GM21619 (cell line): ENCODE data around the gene CRHR1.
"Not testable (repeated sequence)": the region's sequence is repeated elsewhere in the genome, so short reads cannot be mapped to it uniquely, and the experiment has no call there.

Experiments
- ATAC-seq: cut with Tn5 transposase; IDR thresholded peaks from one replicate; pipeline ENCODE4 v1.9.1; 2021; ENCODE audit not compliant: unreplicated experiment

Gene CRHR1

GRCh38 chr17:45857977-45858708 is 74.0 kb downstream of the CRHR1 start:
- no peak for ATAC-seq

GRCh38 chr17:45861165-45861564 is 77.0 kb downstream of the CRHR1 start:
- no peak for ATAC-seq

DNA sequence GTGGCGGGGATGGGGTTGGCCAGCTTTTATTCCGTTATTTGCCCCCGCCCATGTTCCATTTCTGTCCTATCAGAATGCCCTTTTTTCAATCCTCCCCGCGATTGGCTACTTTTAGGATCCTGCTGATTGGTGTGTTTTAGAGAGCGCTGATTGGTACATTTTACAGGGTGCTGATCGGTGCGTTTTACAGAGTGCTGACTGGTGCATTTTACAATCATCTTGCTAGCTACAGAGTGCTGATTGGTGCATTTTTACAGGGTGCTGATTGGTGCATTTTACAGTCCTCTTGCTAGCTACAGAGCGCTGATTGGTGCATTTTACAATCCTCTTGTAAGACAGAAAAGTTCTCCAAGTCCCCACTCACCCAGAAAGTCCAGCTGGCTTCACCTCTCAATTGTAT is 78.0 kb downstream of the CRHR1 start:
- ATAC-seq = not testable (repeated sequence)

GRCh38 chr17:45863857-45864654 is 79.9 kb downstream of the CRHR1 start:
- no peak for ATAC-seq

DNA sequence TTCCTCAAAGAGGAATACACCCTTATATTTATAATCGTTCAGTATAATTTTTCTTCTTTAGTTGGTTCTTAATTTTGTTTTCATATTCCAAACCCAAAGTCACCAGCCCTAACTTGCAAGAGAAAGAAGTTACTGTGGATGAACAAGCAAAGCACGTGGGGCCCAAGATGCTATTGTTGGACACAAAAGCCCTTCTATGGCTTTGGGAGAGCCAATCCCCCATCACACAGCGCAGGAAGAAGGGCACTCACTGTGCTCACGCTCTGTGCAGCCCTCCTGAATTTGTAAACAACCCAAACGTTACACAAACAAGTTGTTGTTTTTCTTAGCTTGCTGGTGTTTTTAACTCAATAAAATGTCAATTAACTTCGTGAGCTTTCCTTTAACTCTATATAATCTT is 83.1 kb downstream of the CRHR1 start:
- no peak for ATAC-seq

DNA sequence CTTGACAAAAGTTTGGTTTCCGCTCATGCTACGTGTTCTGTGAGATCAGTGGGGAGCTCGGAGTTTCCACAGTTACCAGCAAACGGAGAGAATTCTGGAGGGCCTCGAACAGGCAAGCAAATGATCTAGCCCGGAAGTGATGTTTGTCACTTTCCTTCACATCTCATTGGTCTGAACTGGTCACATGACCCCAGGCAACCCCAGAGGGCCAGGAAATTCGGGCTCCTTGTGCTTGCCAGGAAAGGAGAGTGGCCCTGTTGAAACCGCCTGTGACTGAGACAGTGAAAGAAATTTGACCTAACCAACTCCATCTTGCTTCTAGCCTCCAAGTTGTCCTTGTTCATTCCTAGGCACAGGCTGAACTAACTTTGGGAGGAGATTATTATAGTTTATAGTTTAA is 83.6 kb downstream of the CRHR1 start:
- no peak for ATAC-seq

DNA sequence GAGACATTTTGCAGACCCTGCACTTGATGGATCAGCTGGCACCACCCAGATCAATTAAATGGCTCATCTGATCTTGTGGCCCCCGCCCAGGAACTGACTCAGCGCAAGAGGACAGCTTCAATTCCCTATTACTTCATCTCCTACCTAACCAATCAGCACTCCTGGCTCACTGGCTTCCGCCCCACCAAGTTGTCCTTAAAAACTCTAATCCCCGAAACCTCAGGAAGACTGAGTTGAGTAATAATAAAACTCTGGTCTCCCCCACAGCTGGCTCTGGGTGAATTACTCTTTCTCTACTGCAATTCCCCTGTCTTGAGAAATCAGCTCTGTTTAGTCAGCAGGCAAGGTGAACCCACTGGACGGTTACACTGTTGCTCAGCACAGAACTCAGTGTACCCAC is 84.2 kb downstream of the CRHR1 start:
- no peak for ATAC-seq

- no peak for ATAC-seq
Measured at GRCh38 chr17:45869676-45870341, 85.7 kb downstream of the CRHR1 start.

DNA sequence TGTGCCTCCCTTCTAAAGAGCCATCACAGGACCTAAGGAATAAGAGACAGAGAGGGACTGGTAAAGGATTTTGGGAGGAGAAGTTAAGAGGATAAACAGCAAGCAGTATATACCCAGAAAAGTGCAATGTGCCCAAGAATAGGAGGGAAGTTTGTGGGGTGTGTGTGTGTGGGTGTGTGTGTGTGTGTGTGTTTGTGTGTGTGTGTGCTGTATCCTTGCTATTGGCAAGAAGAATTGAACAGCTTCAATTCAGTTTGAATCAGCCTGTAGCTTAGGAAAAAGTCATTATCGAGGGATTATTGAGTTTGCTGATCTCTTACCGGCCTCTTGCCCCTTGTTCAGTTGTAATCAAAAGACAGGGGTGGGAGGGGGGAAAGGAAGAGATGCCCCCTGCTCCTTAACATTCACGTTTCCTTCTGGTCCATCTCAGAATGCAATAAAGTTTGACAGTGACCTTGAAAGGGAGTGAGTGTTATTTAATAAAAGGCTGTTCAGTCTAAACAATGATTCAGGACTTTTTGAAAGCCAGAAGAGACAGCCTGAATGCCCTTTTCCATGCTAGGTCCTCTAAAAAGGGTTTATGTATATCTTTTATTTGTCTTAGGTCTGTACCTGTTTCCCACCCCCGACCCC is 86.3 kb downstream of the CRHR1 start:
- ATAC-seq = no peak

- no peak for ATAC-seq
Measured at GRCh38 chr17:45871718-45872117, 87.6 kb downstream of the CRHR1 start.

- ATAC-seq = no peak
Measured at GRCh38 chr17:45873728-45874127, 89.6 kb downstream of the CRHR1 start.

DNA sequence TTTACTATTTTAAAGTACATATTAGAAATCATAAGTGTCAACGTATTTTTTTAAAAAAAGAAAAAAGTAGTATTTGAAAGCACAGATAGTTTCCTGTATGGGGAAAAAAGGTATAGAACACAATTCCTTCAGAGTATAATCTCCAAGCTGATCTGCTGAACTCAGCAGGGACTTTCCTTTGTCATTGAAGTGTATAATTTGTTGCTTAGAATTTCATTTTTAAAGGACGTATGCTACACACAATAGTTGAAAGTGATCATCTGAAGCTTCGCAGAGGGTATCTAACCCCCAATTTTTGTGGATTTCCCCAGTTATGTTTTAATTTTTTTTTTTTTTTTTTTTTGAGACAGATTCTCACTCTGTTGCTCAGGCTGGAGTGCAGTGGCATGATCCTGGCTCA is 90.0 kb downstream of the CRHR1 start:
- no peak for ATAC-seq

DNA sequence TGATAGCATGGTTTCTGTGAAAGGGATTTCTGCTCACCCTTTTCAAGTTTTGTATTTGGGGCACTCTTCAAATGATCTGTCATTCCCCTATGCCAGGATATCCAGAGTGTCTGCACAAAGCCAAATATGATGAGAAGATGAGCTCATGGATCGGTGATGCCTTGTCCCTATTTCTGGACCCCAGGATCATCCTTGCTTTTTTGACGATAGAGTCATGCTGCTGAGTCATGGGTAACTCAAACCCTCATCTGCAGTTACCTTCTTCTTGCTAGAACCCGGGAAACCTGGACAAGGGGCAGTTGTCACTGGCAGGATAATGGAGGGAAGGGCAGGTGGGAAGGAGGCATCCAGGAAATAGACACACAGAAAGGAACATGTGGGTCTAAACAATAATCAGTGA is 92.4 kb downstream of the CRHR1 start:
- ATAC-seq = no peak

- ATAC-seq = no peak
Measured at GRCh38 chr17:45877467-45877866, 93.3 kb downstream of the CRHR1 start.

- ATAC-seq = no peak
Measured at GRCh38 chr17:45883063-45883462, 98.9 kb downstream of the CRHR1 start.
